ACC112 (cell line): ENCODE data around the gene NEBL.

Experiments used
- H2AFZ ChIP-seq: fragments of 200-600 bp; sonication (generic); one replicate; pipeline ENCODE4 v1.6.0; 2017; ENCODE audit warnings: antibody characterized with exemption, low read length; ENCODE audit not compliant: unreplicated experiment
- H3K27ac ChIP-seq: fragments of 200-600 bp; sonication (generic); 2 replicates; pipeline ENCODE4 v1.5.1; 2014; ENCODE audit warnings: low read depth, mild to moderate bottlenecking, antibody characterized with exemption, low read length, moderate library complexity
- H3K27me3 ChIP-seq: fragments of 200-600 bp; sonication (generic); 2 replicates; pipeline ENCODE4 v1.6.1; 2014; ENCODE audit warnings: mild to moderate bottlenecking, antibody characterized with exemption, low read length, moderate library complexity, mixed read lengths; ENCODE audit not compliant: insufficient read depth
- H3K36me3 ChIP-seq: fragments of 200-600 bp; sonication (generic); 2 replicates; pipeline ENCODE4 v1.6.1; 2016; ENCODE audit warnings: mild to moderate bottlenecking, antibody characterized with exemption, low read length, moderate library complexity, mixed read lengths; ENCODE audit not compliant: insufficient read depth
- H3K4me1 ChIP-seq: fragments of 200-600 bp; sonication (generic); one replicate; pipeline ENCODE4 v1.6.1; 2016; ENCODE audit warnings: low read length, mixed read lengths; ENCODE audit not compliant: insufficient read depth, unreplicated experiment, control insufficient read depth
- H3K4me3 ChIP-seq: fragments of 200-600 bp; sonication (generic); 2 replicates; pipeline ENCODE4 v1.5.1; 2014; ENCODE audit warnings: mild to moderate bottlenecking, low read depth, low read length
- H3K79me2 ChIP-seq: fragments of 200-600 bp; sonication (generic); one replicate; pipeline ENCODE4 v1.6.0; 2016; ENCODE audit warnings: low read length; ENCODE audit not compliant: control insufficient read depth, unreplicated experiment, insufficient read depth

The NEBL gene

DNA sequence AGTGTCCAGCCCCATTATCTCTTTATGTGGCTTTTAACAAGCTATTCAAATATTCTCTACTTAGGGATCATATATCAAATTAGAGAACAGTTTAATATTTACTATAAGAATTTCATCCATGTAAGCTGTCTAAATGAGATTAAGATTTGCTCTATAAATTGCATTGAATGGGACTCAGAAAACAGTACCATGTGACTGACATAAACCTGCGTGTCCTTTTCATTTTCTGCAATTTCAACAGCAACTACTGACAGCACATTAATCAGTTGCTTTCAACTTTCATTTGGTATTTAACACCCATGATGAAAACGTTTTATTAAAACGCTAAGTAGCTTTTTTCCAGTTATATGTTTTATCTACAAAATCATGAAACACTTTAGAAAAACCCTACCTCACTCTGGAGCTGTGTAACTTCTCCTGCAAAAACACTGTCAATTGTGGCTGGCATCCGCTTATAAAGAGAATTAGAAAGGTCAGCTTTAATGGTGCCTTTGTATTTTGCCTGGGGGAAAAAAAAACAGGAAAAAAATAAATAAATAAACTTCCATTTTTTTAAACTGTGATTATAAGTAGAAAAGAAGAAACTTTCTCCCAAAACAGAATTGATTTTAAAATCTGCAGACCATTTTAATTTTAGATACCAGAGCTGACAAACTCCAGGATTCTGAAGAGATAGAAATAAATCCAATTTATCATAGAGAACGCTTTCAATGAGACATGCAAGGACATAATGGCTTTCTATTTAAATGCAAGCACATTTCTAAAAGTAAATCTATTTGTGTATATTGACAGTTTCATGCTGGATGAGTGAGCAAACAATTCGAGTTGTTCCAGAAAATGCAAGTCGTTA lies 9.2 kb downstream of the NEBL start:
- no peak overlapping the region for H3K27ac ChIP-seq
- no peaks in the 10 kb centered on the region for H3K36me3 ChIP-seq
- no peak overlapping the region for H2AFZ ChIP-seq
- no peaks in the 10 kb centered on the region for H3K27me3 ChIP-seq
- H3K79me2 ChIP-seq = no peaks in the 10 kb centered on the region
- peaks cover 24% of the 10 kb centered on the region for H3K4me1 ChIP-seq
- no peak overlapping the region for H3K4me3 ChIP-seq

GRCh38 chr10:20885678-20886077 lies 11.4 kb downstream of the NEBL start:
- Histone ChIP-seq H3K36me3 (no peaks in the 10 kb centered on the region), H3K4me3 (no peak overlapping the region), H3K79me2 (no peaks in the 10 kb centered on the region), H3K4me1 (peaks cover 10% of the 10 kb centered on the region), H2AFZ (no peak overlapping the region), H3K27ac (no peak overlapping the region), H3K27me3 (no peaks in the 10 kb centered on the region)

DNA sequence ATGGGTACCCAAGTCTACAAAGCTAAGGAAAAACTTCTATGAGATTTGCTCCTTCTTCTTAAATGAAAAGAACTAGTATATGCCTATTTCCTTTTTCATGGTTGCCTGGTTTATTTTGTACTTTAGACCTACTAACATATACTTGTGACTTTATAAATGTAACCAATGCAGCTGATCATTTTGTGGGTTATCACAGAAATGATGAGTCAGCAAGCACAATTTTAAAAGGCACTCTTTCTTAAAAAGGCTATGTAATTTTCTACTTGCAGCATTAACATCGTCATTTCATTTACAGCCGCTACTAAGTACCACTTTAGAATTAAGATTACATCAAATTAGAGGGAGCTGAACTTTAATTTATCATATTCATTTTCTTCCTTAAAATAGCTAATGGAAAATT lies 13.6 kb downstream of the NEBL start:
- no peaks in the 10 kb centered on the region for H3K79me2 ChIP-seq
- H3K36me3 ChIP-seq = no peaks in the 10 kb centered on the region
- H3K4me3 ChIP-seq = no peak overlapping the region
- H3K27me3 ChIP-seq = no peaks in the 10 kb centered on the region
- H3K27ac ChIP-seq = no peak overlapping the region
- H2AFZ ChIP-seq = no peak overlapping the region
- H3K4me1 ChIP-seq = no peaks in the 10 kb centered on the region

DNA sequence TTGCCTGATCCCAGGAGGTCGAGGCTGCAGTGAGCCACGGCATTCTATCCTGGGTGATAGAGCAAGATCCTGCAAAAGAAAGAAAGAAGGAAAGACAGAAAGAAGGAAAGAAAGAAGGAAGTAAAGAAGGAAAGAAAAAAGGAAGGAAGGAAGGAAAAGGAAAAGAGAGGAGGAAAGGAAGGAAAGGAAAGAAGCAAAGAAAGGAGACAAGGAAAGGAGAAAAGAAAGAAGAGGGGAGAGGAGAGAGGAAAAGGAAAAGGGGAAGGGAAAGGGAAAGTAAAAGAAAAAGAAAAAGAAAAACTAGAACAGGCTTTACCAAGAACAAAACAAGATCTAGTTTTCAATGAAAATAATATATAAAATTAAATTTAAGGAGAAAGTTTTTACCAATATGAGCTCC lies 15.0 kb downstream of the NEBL start:
- no peaks in the 10 kb centered on the region for H3K27me3 ChIP-seq
- peaks cover 8% of the 10 kb centered on the region for H3K4me1 ChIP-seq
- no peaks in the 10 kb centered on the region for H3K36me3 ChIP-seq
- H3K4me3 ChIP-seq = no peak overlapping the region
- H2AFZ ChIP-seq = no peak overlapping the region
- H3K79me2 ChIP-seq = no peaks in the 10 kb centered on the region
- H3K27ac ChIP-seq = no peak overlapping the region

DNA sequence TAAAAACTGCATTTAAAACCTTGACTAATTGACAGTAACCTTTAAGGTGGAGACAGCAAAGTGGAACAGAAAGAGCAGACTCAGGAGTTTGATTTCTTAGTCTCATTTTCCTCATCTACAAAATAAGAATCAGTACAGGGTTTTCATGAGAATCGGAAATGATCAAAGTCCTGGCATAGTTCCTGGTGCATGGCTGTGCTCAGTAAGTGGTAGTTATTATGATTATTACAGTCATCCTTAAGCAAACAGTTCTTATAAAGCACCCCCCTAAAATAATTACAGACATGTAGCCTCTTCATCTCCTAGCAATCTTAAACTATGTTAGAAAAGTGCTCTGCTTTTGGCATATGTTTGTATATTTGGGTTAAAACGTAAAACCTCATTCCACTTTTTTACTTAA lies 18.0 kb downstream of the NEBL start:
- peaks cover 8% of the 10 kb centered on the region for H3K4me1 ChIP-seq
- H3K4me3 ChIP-seq = no peak overlapping the region
- no peaks in the 10 kb centered on the region for H3K27me3 ChIP-seq
- H2AFZ ChIP-seq = no peak overlapping the region
- no peak overlapping the region for H3K27ac ChIP-seq
- H3K36me3 ChIP-seq = no peaks in the 10 kb centered on the region
- H3K79me2 ChIP-seq = no peaks in the 10 kb centered on the region

DNA sequence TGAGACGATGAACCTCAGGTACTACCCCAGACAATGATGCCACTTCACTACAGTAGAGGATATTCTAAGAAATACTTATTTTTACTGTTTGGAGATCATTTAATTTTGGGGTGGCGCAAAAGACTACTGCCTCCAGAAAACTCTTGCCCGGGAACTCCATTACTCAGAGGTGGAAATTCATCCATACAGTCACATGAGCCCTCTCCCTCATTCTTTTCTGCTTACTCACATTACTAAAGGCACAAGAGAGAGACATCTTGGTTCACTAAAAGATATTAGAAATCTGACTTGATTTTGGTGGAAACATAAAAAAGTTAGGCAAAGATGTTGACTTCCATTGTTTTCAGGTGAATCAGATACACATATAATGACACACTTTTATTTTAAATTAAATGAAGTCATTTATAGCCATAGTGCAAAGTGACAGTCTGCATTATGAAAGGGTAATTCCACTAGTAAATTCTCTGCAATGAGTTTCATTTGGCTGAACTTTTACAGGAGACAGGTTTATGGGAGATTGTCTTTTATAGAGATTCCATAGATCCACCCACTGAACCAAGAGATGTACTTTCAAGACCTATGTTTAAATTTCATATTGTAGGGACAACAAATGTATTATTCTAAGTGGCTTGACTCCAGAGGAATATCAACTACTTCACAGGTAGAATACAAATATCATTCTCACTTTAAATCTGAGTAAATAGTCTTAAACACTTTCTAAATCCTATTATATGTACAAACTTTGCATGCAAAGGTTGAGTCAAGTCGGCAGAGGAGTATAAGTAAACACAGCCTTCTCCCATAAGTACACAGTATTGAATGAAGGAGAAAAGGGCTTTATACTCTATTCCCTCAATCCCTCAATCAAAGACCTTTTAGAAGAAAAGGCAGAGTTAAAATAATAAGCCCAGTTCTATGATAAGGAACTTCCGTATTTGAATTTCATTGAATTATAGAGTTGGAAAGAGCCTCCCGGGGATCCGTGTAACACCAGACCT lies 18.8 kb downstream of the NEBL start:
- H3K36me3 ChIP-seq = no peaks in the 10 kb centered on the region
- no peak overlapping the region for H3K4me3 ChIP-seq
- H3K79me2 ChIP-seq = no peaks in the 10 kb centered on the region
- no peaks in the 10 kb centered on the region for H3K27me3 ChIP-seq
- H3K27ac ChIP-seq = no peak overlapping the region
- H2AFZ ChIP-seq = peak overlapping the region; percentile 34
- H3K4me1 ChIP-seq = peaks cover 8% of the 10 kb centered on the region

DNA sequence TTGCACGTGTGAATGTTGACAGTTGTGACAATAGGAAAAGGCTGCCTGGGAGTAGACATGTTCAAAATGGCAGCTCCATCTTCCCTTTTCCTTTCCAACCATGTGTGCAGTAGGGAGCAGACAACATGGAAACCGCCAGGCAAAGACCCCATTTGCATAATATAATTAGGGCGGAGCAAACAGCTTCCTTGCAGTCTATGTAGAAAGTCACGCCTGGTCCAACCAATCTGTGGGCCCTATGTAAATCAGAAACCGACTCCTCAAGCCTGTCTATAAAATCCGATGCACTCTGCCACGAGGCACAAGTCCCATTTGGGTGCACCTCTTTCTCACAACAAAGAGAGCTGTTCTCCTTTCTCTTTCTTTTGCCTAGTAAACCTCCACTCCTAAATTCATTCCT lies 19.6 kb downstream of the NEBL start:
- Histone ChIP-seq H3K4me3 (no peak overlapping the region), H3K4me1 (peaks cover 8% of the 10 kb centered on the region), H3K79me2 (no peaks in the 10 kb centered on the region), H3K36me3 (no peaks in the 10 kb centered on the region), H3K27ac (no peak overlapping the region), H2AFZ (no peak overlapping the region), H3K27me3 (no peaks in the 10 kb centered on the region)

- Histone ChIP-seq H3K4me1 (peaks cover 8% of the 10 kb centered on the region), H3K36me3 (no peaks in the 10 kb centered on the region), H3K27ac (no peak overlapping the region), H3K27me3 (no peaks in the 10 kb centered on the region), H2AFZ (no peak overlapping the region), H3K79me2 (no peaks in the 10 kb centered on the region), H3K4me3 (no peak overlapping the region)
Observed at GRCh38 chr10:20874261-20874660, 22.9 kb downstream of the NEBL start.

GRCh38 chr10:20871970-20872369 lies 25.1 kb downstream of the NEBL start:
- Histone ChIP-seq H3K4me1 (no peaks in the 10 kb centered on the region), H3K36me3 (no peaks in the 10 kb centered on the region), H3K27ac (no peak overlapping the region), H3K4me3 (no peak overlapping the region), H2AFZ (no peak overlapping the region), H3K79me2 (no peaks in the 10 kb centered on the region), H3K27me3 (no peaks in the 10 kb centered on the region)

DNA sequence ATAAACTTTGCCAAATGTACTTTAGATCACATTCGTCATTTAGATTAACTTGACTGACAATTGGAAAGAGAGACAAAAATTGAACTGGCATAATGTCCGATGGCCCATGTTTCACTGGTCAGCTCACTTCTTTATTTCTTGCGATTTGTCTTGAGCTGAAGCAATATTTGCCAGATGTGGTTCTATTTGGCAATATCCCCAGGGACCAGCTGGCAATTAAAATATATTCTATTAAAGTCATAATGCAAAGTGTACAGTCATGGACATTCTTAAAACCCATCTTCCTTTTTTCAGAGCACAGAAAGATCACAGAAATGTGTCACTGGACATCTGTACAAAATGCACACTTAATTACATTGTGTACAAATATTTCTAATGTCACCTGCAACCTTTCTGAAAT lies 26.3 kb downstream of the NEBL start:
- no peaks in the 10 kb centered on the region for H3K27me3 ChIP-seq
- H3K4me3 ChIP-seq = no peak overlapping the region
- H3K4me1 ChIP-seq = no peaks in the 10 kb centered on the region
- H3K27ac ChIP-seq = no peak overlapping the region
- H3K36me3 ChIP-seq = no peaks in the 10 kb centered on the region
- no peaks in the 10 kb centered on the region for H3K79me2 ChIP-seq
- no peak overlapping the region for H2AFZ ChIP-seq
